A549 (cell line): ENCODE measurements around the gene IFNL3. TPM values are rescaled to one million over a fixed set of nuclear protein-coding genes. Genes with fewer than 3 reads are reported as not detected.

Experiments
- ATAC-seq, 2 experiments: fragments of 200-7000 bp in 1 of 2; fragments of >200 bp in 1 of 2; cut with Nextera tagmentation in 1 of 2; cut with Tn5 transposase in 1 of 2; 3 replicates each; pipeline versions ENCODE4 v1.8.0 to v1.9.1; 2018 to 2020; ENCODE audit warnings: mild to moderate bottlenecking in 1 of 2, moderate library complexity in 1 of 2
- CTCF ChIA-PET: fragments of 300-600 bp; sonication (Branson Sonifier 250); formaldehyde crosslinking; extraction: SDS; loops from one replicate; lab custom pipeline; 2021; ENCODE audit warnings: antibody characterized with exemption, inconsistent platforms; lab: Yijun Ruan, JAX
- POLR2A ChIA-PET: fragments of 350-600 bp; formaldehyde crosslinking; extraction: SDS; loops from one replicate; lab custom pipeline; 2021; ENCODE audit warnings: antibody characterized with exemption, inconsistent platforms; lab: Yijun Ruan, JAX
- DNase-seq, 2 experiments: peaks; one replicate each; pipeline versions ENCODE4 v3.0.0 to v3.0.0-alpha.2; 2011 to 2016; ENCODE audit warnings: low read depth in 1 of 2, low spot score in 1 of 2
- FAIRE-seq: peaks from 2 replicates; lab custom pipeline; 2011; peaks lifted over from hg19 to GRCh38; lab: Jason Lieb, UNC
- H3K27ac ChIP-seq, 2 experiments: fragments of >200 bp; sonication (Bioruptor Twin); formaldehyde crosslinking; 3 replicates each; pipeline ENCODE4 v1.5.1; 2016 to 2017
- H3K4me1 ChIP-seq: fragments of >200 bp; sonication (Bioruptor Twin); formaldehyde crosslinking; 3 replicates; pipeline ENCODE4 v1.6.1; 2016
- H3K4me2 ChIP-seq: fragments of >200 bp; sonication (Bioruptor Twin); formaldehyde crosslinking; 3 replicates; pipeline ENCODE4 v1.6.1; 2016
- H3K4me3 ChIP-seq: fragments of >200 bp; sonication (Bioruptor Twin); formaldehyde crosslinking; 3 replicates; pipeline ENCODE4 v1.5.1; 2016
- H3K9me3 ChIP-seq: fragments of >200 bp; sonication (Bioruptor Twin); formaldehyde crosslinking; 3 replicates; pipeline ENCODE4 v1.6.1; 2016
- BHLHE40 ChIP-seq: IDR thresholded peaks from 2 replicates; pipeline ENCODE4 v1.6.1; 2012; ENCODE audit warnings: low read depth, low read length, inconsistent platforms
- CHD2 ChIP-seq: fragments of 150-350 bp; IDR thresholded peaks from 2 replicates; pipeline ENCODE4 v1.6.1; 2014; ENCODE audit warnings: low read length; ENCODE audit not compliant: partially characterized antibody
- CHD4 ChIP-seq: fragments of 200-600 bp; sonication (generic); IDR thresholded peaks from 2 replicates; pipeline ENCODE4 v1.6.1; 2016; ENCODE audit warnings: antibody characterized with exemption, mild to moderate bottlenecking, borderline replicate concordance
- ELK1 ChIP-seq: fragments of 150-350 bp; IDR thresholded peaks from 2 replicates; pipeline ENCODE4 v1.6.1; 2014; ENCODE audit warnings: low read depth, mild to moderate bottlenecking, low read length
- FOSB ChIP-seq: fragments of 250-450 bp; sonication (Bioruptor Pico); IDR thresholded peaks from 2 replicates; pipeline ENCODE4 v1.5.0; 2020; ENCODE audit warnings: mild to moderate bottlenecking, moderate library complexity
- GATA3 ChIP-seq: IDR thresholded peaks from 2 replicates; pipeline ENCODE4 v1.6.1; 2012; ENCODE audit warnings: borderline replicate concordance
- HDAC2 ChIP-seq: fragments of 200-600 bp; sonication (generic); IDR thresholded peaks from 2 replicates; pipeline ENCODE4 v1.6.1; 2016
- HOXB13 ChIP-seq: fragments of 250-450 bp; sonication (Bioruptor Pico); IDR thresholded peaks from 2 replicates; pipeline ENCODE4 v1.5.0; 2020; ENCODE audit warnings: low read depth, mild to moderate bottlenecking, moderate library complexity
- HOXB5 ChIP-seq: fragments of 250-450 bp; sonication (Bioruptor Pico); IDR thresholded peaks from 2 replicates; pipeline ENCODE4 v1.5.0; 2020; ENCODE audit warnings: mild to moderate bottlenecking, moderate library complexity
- JUN ChIP-seq, 2 experiments: fragments of >200 bp; sonication (Bioruptor Twin); formaldehyde crosslinking; IDR thresholded peaks; 2 replicates in 1 of 2; 3 replicates in 1 of 2; pipeline ENCODE4 v1.6.1; 2016 to 2017
- KDM5A ChIP-seq: fragments of 200-600 bp; sonication (generic); IDR thresholded peaks from 2 replicates; pipeline ENCODE4 v1.6.1; 2016; ENCODE audit warnings: antibody characterized with exemption, mild to moderate bottlenecking
- MAFK ChIP-seq: fragments of 450-650 bp; IDR thresholded peaks from 2 replicates; pipeline ENCODE4 v1.6.1; 2014; ENCODE audit not compliant: partially characterized antibody
- MAX ChIP-seq: IDR thresholded peaks from 2 replicates; pipeline ENCODE4 v1.6.1; 2012
- NFE2L2 ChIP-seq: fragments of 150-350 bp; conservative IDR thresholded peaks from 2 replicates; pipeline ENCODE4 v1.6.1; 2014; ENCODE audit warnings: low read length
- RARB ChIP-seq: fragments of 250-450 bp; sonication (Bioruptor Pico); IDR thresholded peaks from 2 replicates; pipeline ENCODE4 v1.8.0; 2021; ENCODE audit warnings: mild to moderate bottlenecking, moderate library complexity
- REST ChIP-seq: fragments of 200-600 bp; sonication (generic); IDR thresholded peaks from 2 replicates; pipeline ENCODE4 v1.6.1; 2016; ENCODE audit warnings: antibody characterized with exemption, mild to moderate bottlenecking, moderate library complexity
- RFX5 ChIP-seq: fragments of 450-650 bp; IDR thresholded peaks from 2 replicates; pipeline ENCODE4 v1.7.1; 2014; ENCODE audit warnings: antibody characterized with exemption, mild to moderate bottlenecking, moderate library complexity
- SMC3 ChIP-seq: fragments of >200 bp; sonication (Bioruptor Twin); formaldehyde crosslinking; IDR thresholded peaks from 3 replicates; pipeline ENCODE4 v1.6.1; 2018; ENCODE audit warnings: inconsistent platforms
- SREBF2 ChIP-seq: fragments of 450-650 bp; IDR thresholded peaks from 2 replicates; pipeline ENCODE4 v1.6.1; 2014; ENCODE audit warnings: mild to moderate bottlenecking, moderate library complexity
- TFCP2L1 ChIP-seq: fragments of 250-450 bp; sonication (Bioruptor Pico); IDR thresholded peaks from 2 replicates; pipeline ENCODE4 v1.5.0; 2021; ENCODE audit warnings: mild to moderate bottlenecking
- TP53 ChIP-seq: fragments of 250-450 bp; sonication (Bioruptor Pico); IDR thresholded peaks from 2 replicates; pipeline ENCODE4 v1.5.0; 2021; ENCODE audit warnings: mild to moderate bottlenecking, moderate library complexity
- USF2 ChIP-seq: fragments of 450-650 bp; IDR thresholded peaks from 2 replicates; pipeline ENCODE4 v1.6.1; 2014; ENCODE audit warnings: antibody characterized with exemption
- ZC3H11A ChIP-seq: fragments of 450-650 bp; IDR thresholded peaks from 2 replicates; pipeline ENCODE4 v1.6.1; 2014; ENCODE audit warnings: antibody characterized with exemption, mild to moderate bottlenecking
- WGBS: methylation state at CpG from one replicate; pipeline ENCODE4 v1.1.6; 2017; ENCODE audit errors: missing lambda C conversion rate; 5-methylcytosine and 5-hydroxymethylcytosine counted together
- polyA plus RNA-seq, 4 experiments: library from polyadenylated mRNA; depleted of rRNA in 3 of 4; stranded (reverse); fragments of >200 nt; fragmentation: RNase III in 1 of 4; extraction: RNeasy Plus Mini Kit Qiagen cat#74134 plus additional on column Dnase treatment in 1 of 4; gene quantifications; 2 replicates in 3 of 4; 3 replicates in 1 of 4; pipeline ENCODE4 v1.2.3, GENCODE V29; 2011 to 2017
- TF ChIP-seq, protein P1 (sequence below): fragments of 250-450 bp; sonication (Bioruptor Pico); IDR thresholded peaks from 2 replicates; pipeline ENCODE4 v1.5.0; 2020; ENCODE audit warnings: low read depth, mild to moderate bottlenecking, moderate library complexity
- TF ChIP-seq, protein P2 (sequence below): fragments of >200 bp; sonication (Bioruptor Twin); formaldehyde crosslinking; IDR thresholded peaks from 2 replicates; pipeline ENCODE4 v1.6.1; 2016

Gene IFNL3
- polyA plus RNA-seq, 2 of the 4 experiments (the other 2 are of a cell fraction) = not detected

- ChIA-PET POLR2A (interaction anchor here (0.9 kb wide), 1 partner anchor 139 kb away, joined by 3 read pairs; the partner anchor contains the start of gene SAMD4B), CTCF (interaction anchor here (0.6 to 7.0 kb wide), 14 partner anchors 9 to 800 kb away, joined by 3 to 44 read pairs (median 3); partner anchors contain the start of gene FAM98C)
- WGBS = 94% methylated on average over 1 of the region's 1 CpG
- FAIRE-seq (no peak), DNase-seq (no peak), ATAC-seq (no peak)
- no peak overlapping the region for H3K4me3 ChIP-seq
- H3K9me3 ChIP-seq = no peaks in the 10 kb centered on the region
- TF ChIP-seq FOSB (CRISPR knock-in tag) = no peak
- TF ChIP-seq MAX = no peak
- no peak for TF ChIP-seq SMC3
- no peak for TF ChIP-seq REST
- no peak for TF ChIP-seq TP53 (CRISPR knock-in tag)
- TF ChIP-seq SREBF2 = no peak
- TF ChIP-seq KDM5A = no peak
- no peak for TF ChIP-seq CHD4
- no peak for TF ChIP-seq HOXB5 (CRISPR knock-in tag)
- TF ChIP-seq MAFK = no peak
- no peak for TF ChIP-seq ELK1
- no peak overlapping the region; a peak in 1 of 6 replicates for H3K27ac ChIP-seq
- peaks cover 9% of the 10 kb centered on the region for H3K4me1 ChIP-seq
- H3K4me2 ChIP-seq = no peak overlapping the region
Measured at GRCh38 chr19:39202998-39203355, 41.8 kb downstream of the IFNL3 start.

GRCh38 chr19:39200803-39201115 lies 44.0 kb downstream of the IFNL3 start:
- TF ChIP-seq GATA3 (no peak), JUN (IDR thresholded peaks at IDR 0.05) (no peak), NFE2L2 (no peak), HOXB13 (no peak), TFCP2L1 (CRISPR knock-in tag) (no peak), RFX5 (no peak), USF2 (no peak), CHD2 (no peak), TP53 (CRISPR knock-in tag) (no peak), HDAC2 (no peak), BHLHE40 (no peak), REST (no peak), ZC3H11A (no peak), RARB (no peak)
- TF ChIP-seq, protein P1, sequence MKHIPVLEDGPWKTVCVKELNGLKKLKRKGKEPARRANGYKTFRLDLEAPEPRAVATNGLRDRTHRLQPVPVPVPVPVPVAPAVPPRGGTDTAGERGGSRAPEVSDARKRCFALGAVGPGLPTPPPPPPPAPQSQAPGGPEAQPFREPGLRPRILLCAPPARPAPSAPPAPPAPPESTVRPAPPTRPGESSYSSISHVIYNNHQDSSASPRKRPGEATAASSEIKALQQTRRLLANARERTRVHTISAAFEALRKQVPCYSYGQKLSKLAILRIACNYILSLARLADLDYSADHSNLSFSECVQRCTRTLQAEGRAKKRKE (CRISPR knock-in tag) = no peak
- TF ChIP-seq, protein P2, sequence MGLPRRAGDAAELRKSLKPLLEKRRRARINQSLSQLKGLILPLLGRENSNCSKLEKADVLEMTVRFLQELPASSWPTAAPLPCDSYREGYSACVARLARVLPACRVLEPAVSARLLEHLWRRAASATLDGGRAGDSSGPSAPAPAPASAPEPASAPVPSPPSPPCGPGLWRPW = no peak
- no peak for DNase-seq
- no peak for ATAC-seq
- H3K27ac ChIP-seq = no peak overlapping the region
- ChIA-PET CTCF (interaction anchor here (0.5 to 5.4 kb wide), 6 partner anchors 12 to 148 kb away, joined by 3 to 39 read pairs (median 4); no protein-coding TSS in a partner anchor), POLR2A (no interaction called here)
- H3K4me3 ChIP-seq = no peak overlapping the region
- peaks cover 23% of the 10 kb centered on the region for H3K4me1 ChIP-seq
- no peak overlapping the region for H3K4me2 ChIP-seq
- WGBS = 80% methylated on average over 3 of the region's 3 CpGs
- peak; percentile 72 for FAIRE-seq
- H3K9me3 ChIP-seq = no peaks in the 10 kb centered on the region
